Rectal smooth muscle tissue (tissue), 1 donor: ENCODE results near the gene SERPINB7.

Source experiments
- H3K27ac ChIP-seq: one replicate; pipeline ENCODE4 v1.7.0; 2013; ENCODE audit warnings: low read depth, low read length, inconsistent platforms
- H3K27me3 ChIP-seq: one replicate; pipeline ENCODE4 v1.7.0; 2013; ENCODE audit warnings: low read length; ENCODE audit not compliant: control insufficient read depth, insufficient read depth
- H3K36me3 ChIP-seq: one replicate; pipeline ENCODE4 v1.7.0; 2013; ENCODE audit warnings: low read length; ENCODE audit not compliant: control insufficient read depth, insufficient read depth
- H3K4me1 ChIP-seq: one replicate; pipeline ENCODE4 v1.7.0; 2013; ENCODE audit warnings: low read length; ENCODE audit not compliant: control insufficient read depth, insufficient read depth
- H3K4me3 ChIP-seq: one replicate; pipeline ENCODE4 v1.7.0; 2013; ENCODE audit warnings: low read length
- H3K9ac ChIP-seq: one replicate; pipeline ENCODE4 v1.7.0; 2013; ENCODE audit warnings: low read length

Gene SERPINB7

DNA sequence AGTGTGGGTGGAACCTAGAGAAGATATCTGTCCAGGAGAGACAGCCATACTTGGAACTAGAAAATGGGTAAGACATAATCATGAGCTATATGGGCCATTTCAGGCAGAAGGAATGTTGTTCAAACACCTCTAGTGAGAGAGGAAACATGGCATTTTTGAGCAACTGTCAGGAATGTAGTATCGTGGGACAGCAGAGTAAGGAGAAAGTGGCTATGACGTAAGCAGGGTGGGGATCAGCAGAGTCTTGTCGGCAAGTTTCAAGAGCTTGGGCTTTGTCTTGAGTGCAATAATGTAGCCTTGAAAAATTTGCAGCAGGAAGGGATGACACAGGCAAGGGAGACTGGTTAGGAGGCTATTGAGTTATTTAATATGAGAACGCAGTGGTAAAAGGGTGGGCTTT is 20.4 kb downstream of the SERPINB7 start:
- no peak overlapping the region for H3K27ac ChIP-seq
- no peak overlapping the region for H3K4me3 ChIP-seq
- no peaks in the 10 kb centered on the region for H3K4me1 ChIP-seq
- H3K27me3 ChIP-seq, result no peaks in the 10 kb centered on the region
- no peaks in the 10 kb centered on the region for H3K36me3 ChIP-seq
- no peak overlapping the region for H3K9ac ChIP-seq

DNA sequence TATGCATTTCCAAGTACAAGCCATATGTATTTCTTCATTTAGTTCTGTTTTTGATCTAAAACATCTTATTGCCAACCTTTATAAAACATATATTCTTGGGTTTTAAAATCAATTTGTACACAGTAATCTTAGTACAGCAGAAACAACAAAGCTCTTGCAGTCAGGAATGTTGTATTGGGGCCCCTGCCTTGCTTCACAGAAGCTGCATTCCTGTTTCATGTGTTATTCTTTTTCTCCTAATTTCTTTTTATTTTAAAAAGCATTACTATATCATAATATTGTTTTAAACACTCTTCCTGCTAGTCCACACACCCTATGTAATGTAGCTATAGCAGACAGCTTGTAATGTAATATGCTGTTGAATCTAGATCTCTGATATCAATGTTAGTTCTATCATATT is 24.0 kb downstream of the SERPINB7 start:
- no peak overlapping the region for H3K9ac ChIP-seq
- H3K4me1 ChIP-seq, result no peaks in the 10 kb centered on the region
- no peak overlapping the region for H3K4me3 ChIP-seq
- no peaks in the 10 kb centered on the region for H3K36me3 ChIP-seq
- no peaks in the 10 kb centered on the region for H3K27me3 ChIP-seq
- H3K27ac ChIP-seq, result no peak overlapping the region

DNA sequence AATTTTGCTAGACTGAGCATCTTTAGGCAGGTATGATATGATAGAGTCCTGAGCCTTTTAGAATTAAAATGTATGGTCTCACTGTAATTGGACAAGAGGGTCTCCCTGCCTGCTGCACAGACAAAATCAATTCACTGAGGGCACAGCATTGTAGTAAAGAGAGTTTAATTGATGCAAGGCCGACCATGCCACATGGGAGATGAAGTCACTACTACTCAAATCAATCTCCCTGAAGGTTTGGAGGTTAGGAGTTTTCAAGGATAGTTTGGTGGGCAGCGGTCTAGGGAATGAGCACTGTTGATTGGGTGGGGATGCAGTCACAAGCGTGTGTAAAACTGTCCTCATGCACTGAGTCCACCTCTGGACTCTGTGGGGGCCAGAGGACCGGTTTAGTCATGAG is 26.1 kb downstream of the SERPINB7 start:
- Histone ChIP-seq H3K36me3 (no peaks in the 10 kb centered on the region), H3K27ac (no peak overlapping the region), H3K27me3 (no peaks in the 10 kb centered on the region), H3K4me1 (no peaks in the 10 kb centered on the region), H3K9ac (no peak overlapping the region), H3K4me3 (no peak overlapping the region)

DNA sequence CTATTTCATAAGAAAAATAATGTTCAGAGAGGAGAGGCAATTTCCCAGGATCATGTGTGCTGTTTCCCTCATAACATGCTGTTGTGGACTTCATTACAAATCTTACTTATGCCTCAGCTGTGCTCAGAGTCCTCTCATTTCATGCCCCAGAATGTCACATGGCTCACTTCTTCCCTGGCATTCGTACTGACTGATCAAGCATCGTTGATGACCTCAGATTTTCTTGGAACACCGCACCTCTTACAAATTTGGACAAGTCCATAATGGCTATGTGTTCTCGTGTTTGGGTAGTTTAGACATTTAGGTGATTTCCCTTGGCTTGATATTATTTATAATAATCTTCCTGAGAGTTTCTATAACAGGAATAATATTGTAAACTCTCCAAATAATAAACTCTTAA is 32.9 kb downstream of the SERPINB7 start:
- Histone ChIP-seq H3K9ac (no peak overlapping the region), H3K27me3 (no peaks in the 10 kb centered on the region), H3K36me3 (no peaks in the 10 kb centered on the region), H3K4me3 (no peak overlapping the region), H3K4me1 (no peaks in the 10 kb centered on the region), H3K27ac (no peak overlapping the region)

DNA sequence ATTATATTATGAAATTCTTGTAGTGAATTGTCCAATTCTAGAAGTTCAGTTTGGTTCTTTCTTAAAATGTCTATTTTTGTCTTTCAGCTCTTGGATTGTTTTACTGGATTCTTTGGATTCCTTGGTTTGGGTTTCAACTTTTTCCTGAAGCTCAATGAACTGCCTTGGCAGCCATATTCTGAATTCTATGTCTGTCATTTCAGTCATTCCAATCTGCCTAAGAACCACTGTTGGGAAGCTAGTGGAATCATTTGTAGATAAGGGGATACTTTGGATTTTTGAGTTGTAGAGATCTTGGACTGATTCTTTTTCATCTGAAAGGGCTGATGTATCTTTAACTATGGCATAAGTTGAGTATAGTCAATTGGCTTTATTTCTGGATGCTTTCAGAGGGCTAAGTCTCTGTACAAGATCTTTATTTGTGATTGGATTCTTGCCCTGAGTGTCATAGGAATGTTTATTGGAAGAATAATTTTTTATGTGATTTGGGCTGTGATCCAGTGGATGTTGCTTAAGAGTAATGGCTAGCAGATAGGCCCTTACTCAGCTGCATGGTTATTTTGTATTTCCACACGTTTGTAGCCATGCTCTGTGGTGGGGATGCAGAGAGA is 42.3 kb downstream of the SERPINB7 start:
- peaks cover 30% of the 10 kb centered on the region for H3K4me1 ChIP-seq
- H3K9ac ChIP-seq, result no peak overlapping the region
- peak overlapping the region; percentile 36 for H3K27ac ChIP-seq
- no peaks in the 10 kb centered on the region for H3K36me3 ChIP-seq
- no peaks in the 10 kb centered on the region for H3K27me3 ChIP-seq
- no peak overlapping the region for H3K4me3 ChIP-seq

DNA sequence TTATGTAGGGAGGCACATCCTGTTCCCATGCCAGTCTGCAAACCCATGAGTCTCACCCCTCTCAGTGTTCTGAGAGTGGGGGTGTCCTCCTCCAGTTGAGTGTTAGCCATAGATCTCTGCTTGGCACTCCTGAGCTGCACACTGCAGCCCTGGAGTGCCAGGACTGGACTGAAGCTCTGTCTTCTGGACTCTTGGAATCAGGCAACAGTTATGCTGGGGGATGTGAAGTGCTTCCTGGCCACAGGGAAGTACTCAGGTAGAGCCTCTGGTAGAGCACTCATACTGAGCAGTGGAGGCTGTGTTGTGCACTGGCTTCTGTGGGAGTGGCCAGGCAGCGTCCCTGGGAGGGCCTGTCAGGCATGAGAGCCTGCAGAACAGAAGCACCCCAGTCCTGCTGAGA is 43.0 kb downstream of the SERPINB7 start:
- Histone ChIP-seq H3K27me3 (no peaks in the 10 kb centered on the region), H3K36me3 (no peaks in the 10 kb centered on the region), H3K9ac (no peak overlapping the region), H3K27ac (peak overlapping the region; percentile 36), H3K4me1 (peaks cover 30% of the 10 kb centered on the region), H3K4me3 (no peak overlapping the region)

DNA sequence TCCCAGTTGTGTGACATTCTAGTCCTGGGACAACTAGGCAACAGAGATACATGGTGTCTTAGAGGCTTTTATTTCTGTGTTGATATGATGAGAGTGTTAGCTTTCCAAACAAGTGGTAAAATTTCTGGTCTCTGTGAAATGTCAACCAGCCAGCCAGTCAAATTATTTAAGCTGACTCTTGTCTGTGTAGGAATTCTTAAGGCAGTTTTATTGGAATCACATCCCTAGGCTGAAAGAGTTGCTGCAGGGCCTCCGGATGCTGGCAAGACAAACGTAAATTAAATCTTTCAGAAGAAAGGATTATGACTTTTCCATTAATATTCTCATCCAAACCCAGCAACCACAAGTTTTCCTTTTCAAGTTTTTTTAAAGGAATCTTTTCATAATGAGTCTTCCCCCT is 44.6 kb downstream of the SERPINB7 start:
- H3K27me3 ChIP-seq, result no peaks in the 10 kb centered on the region
- H3K9ac ChIP-seq, result no peak overlapping the region
- H3K4me1 ChIP-seq, result peaks cover 30% of the 10 kb centered on the region
- H3K36me3 ChIP-seq, result no peaks in the 10 kb centered on the region
- no peak overlapping the region for H3K27ac ChIP-seq
- H3K4me3 ChIP-seq, result no peak overlapping the region

DNA sequence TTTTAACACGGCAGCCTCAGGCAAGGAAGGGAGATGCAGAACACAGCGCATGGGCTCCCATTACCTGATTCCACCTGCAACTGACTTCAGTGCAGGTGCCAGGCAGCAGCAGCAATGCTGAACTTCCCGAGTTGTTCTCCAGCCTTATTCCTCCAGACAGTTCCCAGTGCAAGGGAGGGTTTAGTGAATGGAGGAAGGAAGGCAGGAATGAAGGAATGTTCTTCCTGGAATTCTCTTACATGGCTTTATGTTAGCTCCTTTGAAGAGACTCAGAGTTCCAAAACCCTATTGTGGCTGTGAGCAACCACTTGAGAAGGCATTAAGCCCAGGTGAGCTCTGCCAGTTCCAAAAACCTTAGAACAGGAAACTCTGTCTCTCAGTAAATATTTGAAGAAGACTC is 45.5 kb downstream of the SERPINB7 start:
- H3K4me3 ChIP-seq, result no peak overlapping the region
- no peak overlapping the region for H3K27ac ChIP-seq
- peaks cover 30% of the 10 kb centered on the region for H3K4me1 ChIP-seq
- H3K27me3 ChIP-seq, result no peaks in the 10 kb centered on the region
- H3K36me3 ChIP-seq, result no peaks in the 10 kb centered on the region
- H3K9ac ChIP-seq, result no peak overlapping the region

DNA sequence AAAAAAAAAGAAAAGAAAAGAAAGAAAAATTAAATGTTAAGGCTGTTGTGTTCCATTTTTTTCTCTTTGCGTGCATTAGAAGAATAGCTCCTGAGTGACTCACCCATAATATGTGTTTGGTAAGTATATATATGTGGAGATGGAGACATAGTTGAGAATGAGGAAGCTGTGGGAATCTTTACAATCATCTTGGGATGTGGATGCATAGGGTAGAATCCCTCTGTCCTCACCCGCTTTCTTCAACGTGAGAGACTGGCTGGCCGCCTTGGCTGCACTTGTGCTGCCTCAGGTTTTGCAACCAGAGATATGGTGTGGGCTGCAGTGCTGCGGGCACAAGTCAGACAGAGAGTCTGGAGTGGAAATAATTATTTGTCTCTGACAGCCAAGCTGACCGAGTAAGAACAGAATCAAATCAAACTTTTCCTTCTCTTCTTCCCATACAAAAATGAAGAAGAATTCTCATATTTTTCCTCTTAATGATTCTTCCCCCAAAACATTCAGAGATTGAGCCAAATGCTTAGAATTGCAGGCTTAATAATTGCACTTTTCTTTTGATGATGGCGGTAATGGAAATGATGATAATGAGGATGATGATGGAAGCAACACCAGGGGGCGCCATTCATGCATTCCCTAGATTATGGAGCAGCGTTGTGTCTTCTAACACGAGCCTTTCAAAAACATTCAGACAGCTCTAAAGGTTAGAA is 48.5 kb downstream of the SERPINB7 start:
- H3K4me3 ChIP-seq, result no peak overlapping the region
- H3K4me1 ChIP-seq, result peaks cover 20% of the 10 kb centered on the region
- no peak overlapping the region for H3K9ac ChIP-seq
- H3K27me3 ChIP-seq, result no peaks in the 10 kb centered on the region
- H3K36me3 ChIP-seq, result no peaks in the 10 kb centered on the region
- H3K27ac ChIP-seq, result no peak overlapping the region

DNA sequence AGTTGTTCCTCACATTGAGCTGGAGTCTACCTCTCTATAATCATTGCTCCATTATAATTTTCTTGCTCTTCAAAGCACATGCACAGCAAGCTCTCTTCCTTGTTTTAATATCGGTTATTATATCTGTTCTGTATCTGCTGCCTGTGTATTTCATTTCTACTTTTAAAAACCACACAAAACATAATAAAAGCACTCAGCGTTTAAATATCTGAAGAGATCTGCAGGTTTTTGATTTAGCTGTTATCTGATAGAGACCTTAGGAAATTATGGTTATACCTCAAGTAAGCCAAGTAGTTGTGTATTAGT is 49.0 kb downstream of the SERPINB7 start:
- no peaks in the 10 kb centered on the region for H3K36me3 ChIP-seq
- H3K4me1 ChIP-seq, result peaks cover 15% of the 10 kb centered on the region
- no peak overlapping the region for H3K9ac ChIP-seq
- no peak overlapping the region for H3K4me3 ChIP-seq
- H3K27ac ChIP-seq, result no peak overlapping the region
- H3K27me3 ChIP-seq, result no peaks in the 10 kb centered on the region

DNA sequence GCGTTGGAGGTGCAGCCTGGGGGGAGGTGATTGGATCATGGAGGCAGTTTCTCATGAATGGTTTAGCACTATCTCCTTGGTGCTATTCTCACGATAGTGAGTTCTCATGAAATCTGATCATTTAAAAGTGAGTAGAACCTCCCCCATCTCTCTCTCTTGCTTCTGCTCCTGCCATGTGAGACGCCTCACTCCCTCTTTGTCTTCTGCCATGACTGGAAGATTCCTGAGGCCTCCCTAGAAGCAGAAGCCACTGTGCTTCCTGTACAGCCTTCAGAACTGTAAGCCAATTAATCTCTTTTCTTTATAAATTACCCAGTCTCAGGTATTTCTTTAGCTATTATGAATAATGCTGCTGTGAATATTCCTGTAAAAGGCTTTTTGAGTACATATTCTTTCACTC is 52.9 kb downstream of the SERPINB7 start:
- H3K4me3 ChIP-seq, result no peak overlapping the region
- no peak overlapping the region for H3K27ac ChIP-seq
- H3K36me3 ChIP-seq, result no peaks in the 10 kb centered on the region
- no peak overlapping the region for H3K9ac ChIP-seq
- no peaks in the 10 kb centered on the region for H3K27me3 ChIP-seq
- no peaks in the 10 kb centered on the region for H3K4me1 ChIP-seq

DNA sequence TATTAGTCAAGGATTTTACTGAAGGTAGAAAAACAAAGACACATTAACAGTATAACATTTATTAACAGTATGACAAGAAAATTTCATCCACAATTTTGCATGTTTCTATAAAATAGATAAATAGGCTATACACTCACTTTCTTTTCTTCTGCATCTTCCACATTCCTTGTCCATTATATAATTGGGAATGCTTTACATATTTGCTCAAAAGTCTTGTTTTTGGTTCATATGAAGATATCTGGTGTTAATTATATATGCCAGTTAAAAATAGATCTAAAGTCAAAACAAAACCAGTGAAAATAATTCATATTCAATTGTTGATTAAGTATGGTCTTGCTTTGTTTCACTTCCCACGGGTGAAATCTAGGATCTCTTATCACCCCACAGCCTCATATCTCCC is 53.4 kb downstream of the SERPINB7 start:
- Histone ChIP-seq H3K36me3 (no peaks in the 10 kb centered on the region), H3K27ac (no peak overlapping the region), H3K4me3 (no peak overlapping the region), H3K4me1 (no peaks in the 10 kb centered on the region), H3K9ac (no peak overlapping the region), H3K27me3 (no peaks in the 10 kb centered on the region)

DNA sequence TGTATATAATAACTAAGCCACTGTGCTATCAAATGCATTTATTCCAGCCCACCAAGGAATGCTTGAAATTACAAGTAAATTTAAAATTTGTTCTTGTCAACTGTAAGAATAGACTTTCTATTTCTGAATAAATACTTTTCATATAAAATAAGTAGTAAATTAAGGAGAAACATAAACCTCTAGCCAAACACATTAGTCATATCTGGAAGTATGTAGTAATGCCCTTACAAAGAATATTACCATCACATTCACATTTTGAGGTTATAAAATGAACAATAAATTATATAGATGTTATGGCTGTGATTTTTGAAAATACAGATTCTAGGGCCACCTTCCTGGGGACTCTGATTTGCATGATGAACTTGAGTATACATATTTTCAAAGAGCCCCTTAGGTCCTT is 54.7 kb downstream of the SERPINB7 start:
- Histone ChIP-seq H3K9ac (no peak overlapping the region), H3K27ac (no peak overlapping the region), H3K4me1 (no peaks in the 10 kb centered on the region), H3K27me3 (no peaks in the 10 kb centered on the region), H3K36me3 (no peaks in the 10 kb centered on the region), H3K4me3 (no peak overlapping the region)
